Measurements from ENCODE around the gene TTC19. TPM values are rescaled to one million over a fixed set of nuclear protein-coding genes. Genes with fewer than 3 reads are reported as not detected.

Gene TTC19
- total and polyA plus RNA-seq, 2 experiments from 2014 or later: 76.5 to 115 TPM

GRCh38 chr17:15954222-15954621, 45.4 kb upstream of the TTC19 start:
- Histone ChIP-seq H3K27ac (no peak overlapping the region), H3K36me3 (no peaks in the 10 kb centered on the region), H3K9me3 (ENCODE audit: low read depth) (no peaks in the 10 kb centered on the region), H3K4me3 (no peak overlapping the region), H3K4me1 (ENCODE audit: low read depth) (no peaks in the 10 kb centered on the region), H3K27me3 (no peaks in the 10 kb centered on the region)
- peak in 1 of 2 donors; percentile 83 for DNase-seq (ENCODE audit: low read depth in 1 of 2, low spot score in 1 of 2)
- TF ChIP-seq CTCF (IDR thresholded peaks at IDR 0.05; ENCODE audit: low read depth, low read length): no peak

- peak in 1 of 2 donors; percentile 52 for DNase-seq (ENCODE audit: low read depth in 1 of 2, low spot score in 1 of 2)
- Histone ChIP-seq H3K9me3 (ENCODE audit: low read depth) (no peaks in the 10 kb centered on the region), H3K27ac (no peak overlapping the region), H3K4me1 (ENCODE audit: low read depth) (no peaks in the 10 kb centered on the region), H3K36me3 (no peaks in the 10 kb centered on the region), H3K27me3 (no peaks in the 10 kb centered on the region), H3K4me3 (no peak overlapping the region)
- no peak for TF ChIP-seq CTCF (IDR thresholded peaks at IDR 0.05; ENCODE audit: low read depth, low read length)
Observed at GRCh38 chr17:15955793-15956541, 43.7 kb upstream of the TTC19 start.

- H3K36me3 ChIP-seq: no peaks in the 10 kb centered on the region
- no peak overlapping the region for H3K27ac ChIP-seq
- no peaks in the 10 kb centered on the region for H3K9me3 ChIP-seq (ENCODE audit: low read depth)
- no peak overlapping the region for H3K4me3 ChIP-seq
- no peak for TF ChIP-seq CTCF (IDR thresholded peaks at IDR 0.05; ENCODE audit: low read depth, low read length)
- no peaks in the 10 kb centered on the region for H3K4me1 ChIP-seq (ENCODE audit: low read depth)
- no peaks in the 10 kb centered on the region for H3K27me3 ChIP-seq
- no peak for DNase-seq (ENCODE audit: low read depth in 1 of 2, low spot score in 1 of 2)
Observed at GRCh38 chr17:15957206-15957605, 42.4 kb upstream of the TTC19 start.

- H3K36me3 ChIP-seq: no peaks in the 10 kb centered on the region
- no peak for TF ChIP-seq CTCF (IDR thresholded peaks at IDR 0.05; ENCODE audit: low read depth, low read length)
- no peaks in the 10 kb centered on the region for H3K27me3 ChIP-seq
- no peaks in the 10 kb centered on the region for H3K9me3 ChIP-seq (ENCODE audit: low read depth)
- H3K4me1 ChIP-seq (ENCODE audit: low read depth): no peaks in the 10 kb centered on the region
- no peak overlapping the region for H3K4me3 ChIP-seq
- H3K27ac ChIP-seq: no peak overlapping the region
- no peak for DNase-seq (ENCODE audit: low read depth in 1 of 2, low spot score in 1 of 2)
Observed at GRCh38 chr17:15957608-15958307, 41.9 kb upstream of the TTC19 start.

GRCh38 chr17:15958484-15958854, 41.2 kb upstream of the TTC19 start:
- DNase-seq (ENCODE audit: low read depth in 1 of 2, low spot score in 1 of 2): no peak
- H3K27me3 ChIP-seq: no peaks in the 10 kb centered on the region
- no peak for TF ChIP-seq CTCF (IDR thresholded peaks at IDR 0.05; ENCODE audit: low read depth, low read length)
- no peaks in the 10 kb centered on the region for H3K4me1 ChIP-seq (ENCODE audit: low read depth)
- no peaks in the 10 kb centered on the region for H3K9me3 ChIP-seq (ENCODE audit: low read depth)
- no peak overlapping the region for H3K27ac ChIP-seq
- no peak overlapping the region for H3K4me3 ChIP-seq
- H3K36me3 ChIP-seq: no peaks in the 10 kb centered on the region

Measured in cardiac muscle cell (in vitro differentiated cells and primary cell).